GM12878 (cell line): ENCODE data around the gene DNAJB11. TPM values are rescaled to one million over a fixed set of nuclear protein-coding genes. Genes with fewer than 3 reads are reported as not detected.

Experiments
- ATAC-seq: fragments of 200-7000 bp; cut with Tn5 transposase; 3 replicates; pipeline ENCODE4 v1.9.1; 2020; ENCODE audit warnings: mild to moderate bottlenecking, moderate library complexity
- BruUV-seq: library from RNA; stranded (reverse); fragments of 400-500 nt; replicated peaks from 2 replicates; lab custom pipeline; 2021; lab: Mats Ljungman, UMichigan
- CTCF ChIA-PET: fragments of 300-600 bp; sonication (Branson Sonifier 250); formaldehyde crosslinking; extraction: SDS; loops from one replicate; lab custom pipeline; 2021; ENCODE audit warnings: inconsistent platforms; lab: Yijun Ruan, JAX
- POLR2A ChIA-PET: fragments of 350-600 bp; formaldehyde crosslinking; extraction: SDS; loops from one replicate; lab custom pipeline; 2021; ENCODE audit warnings: inconsistent platforms; lab: Charles Lee
- RAD21 ChIA-PET: fragments of 300-600 bp; sonication (Branson Sonifier 250); formaldehyde crosslinking; loops from one replicate; lab custom pipeline; 2023; ENCODE audit warnings: antibody characterized with exemption; ENCODE audit not compliant: unreplicated experiment; lab: Charles Lee
- SMC1A ChIA-PET: fragments of 300-600 bp; sonication (Branson Sonifier 250); formaldehyde crosslinking; loops from one replicate; lab custom pipeline; 2023; ENCODE audit not compliant: unreplicated experiment, uncharacterized antibody; lab: Charles Lee
- DNase-seq: peaks from one replicate; pipeline ENCODE4 v3.0.0-alpha.2; 2011; ENCODE audit warnings: low read depth, low spot score
- FAIRE-seq: peaks from 3 replicates; lab custom pipeline; 2011; peaks lifted over from hg19 to GRCh38; lab: Jason Lieb, UNC
- H2AFZ ChIP-seq: 2 replicates; pipeline ENCODE4 v1.6.0; 2011; ENCODE audit warnings: low read depth, low read length, control low read depth; ENCODE audit not compliant: control insufficient read depth
- H3K27ac ChIP-seq: 2 replicates; pipeline ENCODE4 v1.5.1; 2011; ENCODE audit warnings: control low read depth; ENCODE audit not compliant: control insufficient read depth, insufficient read depth
- H3K27me3 ChIP-seq, 2 experiments: replicated peaks in 1 of 2; 2 replicates each; pipeline versions ENCODE4 v1.6.0 to v1.6.1; 2011; ENCODE audit warnings: low read length in 1 of 2; ENCODE audit not compliant: control insufficient read depth in 2 of 2, insufficient read depth in 2 of 2
- H3K36me3 ChIP-seq, 2 experiments: 2 replicates each; pipeline ENCODE4 v1.5.1; 2011; ENCODE audit warnings: low read length in 1 of 2; ENCODE audit not compliant: control insufficient read depth in 2 of 2, insufficient read depth in 2 of 2
- H3K4me1 ChIP-seq: 2 replicates; pipeline ENCODE4 v1.6.1; 2011; ENCODE audit warnings: mild to moderate bottlenecking, low read length, moderate library complexity, mixed read lengths; ENCODE audit not compliant: control insufficient read depth, insufficient read depth
- H3K4me2 ChIP-seq: 2 replicates; pipeline ENCODE4 v1.6.0; 2011; ENCODE audit warnings: control low read depth; ENCODE audit not compliant: control insufficient read depth, insufficient read depth
- H3K4me3 ChIP-seq: fragments of 200-600 bp; sonication (generic); 2 replicates; pipeline ENCODE4 v1.5.1; 2016
- H3K79me2 ChIP-seq: 2 replicates; pipeline ENCODE4 v1.6.0; 2011; ENCODE audit warnings: low read length; ENCODE audit not compliant: control insufficient read depth, insufficient read depth
- H3K9ac ChIP-seq: 2 replicates; pipeline ENCODE4 v1.8.0; 2011; ENCODE audit warnings: low read length, control low read depth, mixed read lengths; ENCODE audit not compliant: control insufficient read depth, insufficient read depth
- H3K9me3 ChIP-seq: replicated peaks from 3 replicates; pipeline ENCODE4 v1.5.1; 2011; ENCODE audit warnings: mild to moderate bottlenecking, low read length; ENCODE audit not compliant: control insufficient read depth, insufficient read depth
- H4K20me1 ChIP-seq: 2 replicates; pipeline ENCODE4 v1.6.0; 2011; ENCODE audit not compliant: control insufficient read depth, insufficient read depth
- BACH1 ChIP-seq: fragments of 450-650 bp; IDR thresholded peaks from 2 replicates; pipeline ENCODE4 v1.6.1; 2017; ENCODE audit warnings: mild to moderate bottlenecking, borderline replicate concordance
- CREM ChIP-seq: IDR thresholded peaks from 2 replicates; pipeline ENCODE4 v1.6.1; 2014; ENCODE audit warnings: antibody characterized with exemption, low read depth
- HDAC6 ChIP-seq: fragments of 200-600 bp; sonication (generic); IDR thresholded peaks from one replicate; pipeline ENCODE4 v1.8.0; 2017; ENCODE audit warnings: antibody characterized with exemption; ENCODE audit not compliant: unreplicated experiment
- JUNB ChIP-seq: IDR thresholded peaks from 2 replicates; pipeline ENCODE4 v1.6.1; 2016; ENCODE audit warnings: antibody characterized with exemption, mild to moderate bottlenecking
- KAT2A ChIP-seq: conservative IDR thresholded peaks from 2 replicates; pipeline ENCODE4 v1.6.1; 2011; ENCODE audit warnings: low read depth, low read length; ENCODE audit not compliant: control insufficient read depth
- MYC ChIP-seq: IDR thresholded peaks from 2 replicates; pipeline ENCODE4 v1.6.1; 2011; ENCODE audit warnings: mild to moderate bottlenecking, low read length, moderate library complexity, inconsistent platforms; ENCODE audit not compliant: insufficient read depth, insufficient replicate concordance, insufficient read length, severe bottlenecking
- NBN ChIP-seq: fragments of 450-650 bp; IDR thresholded peaks from 2 replicates; pipeline ENCODE4 v1.6.1; 2016
- PKNOX1 ChIP-seq: fragments of 450-650 bp; IDR thresholded peaks from 2 replicates; pipeline ENCODE4 v1.6.1; 2016; ENCODE audit warnings: mild to moderate bottlenecking
- POU2F2 ChIP-seq: IDR thresholded peaks from 3 replicates; pipeline ENCODE4 v1.6.1; 2011; ENCODE audit warnings: low read depth, mild to moderate bottlenecking, low read length, borderline replicate concordance
- RFX5 ChIP-seq: IDR thresholded peaks from 2 replicates; pipeline ENCODE4 v1.6.1; 2011; ENCODE audit warnings: low read depth, low read length, improper control_type of control experiment
- SIX5 ChIP-seq: IDR thresholded peaks from 2 replicates; pipeline ENCODE4 v1.6.1; 2011; ENCODE audit warnings: mild to moderate bottlenecking, low read depth, low read length, moderate library complexity; ENCODE audit not compliant: severe bottlenecking
- SMARCA5 ChIP-seq: fragments of 450-650 bp; IDR thresholded peaks from 2 replicates; pipeline ENCODE4 v1.6.1; 2017; ENCODE audit warnings: mild to moderate bottlenecking
- STAT1 ChIP-seq: fragments of 450-650 bp; conservative IDR thresholded peaks from 2 replicates; pipeline ENCODE4 v1.6.1; 2014; ENCODE audit warnings: antibody characterized with exemption, mild to moderate bottlenecking
- YY1 ChIP-seq: IDR thresholded peaks from 2 replicates; pipeline ENCODE4 v1.6.1; 2011; ENCODE audit warnings: low read depth, mild to moderate bottlenecking, low read length
- ZNF687 ChIP-seq: fragments of 450-650 bp; IDR thresholded peaks from 2 replicates; pipeline ENCODE4 v1.6.1; 2017; ENCODE audit warnings: mild to moderate bottlenecking, moderate library complexity
- WGBS: methylation state at CpG from one replicate; pipeline ENCODE4 v1.1.6; 2016; ENCODE audit warnings: low lambda C conversion rate; ENCODE audit not compliant: insufficient replicate concordance, insufficient coverage; ENCODE audit errors: missing lambda C conversion rate; 5-methylcytosine and 5-hydroxymethylcytosine counted together
- in situ Hi-C: fragments of 300-500 bp; cut with MboI; formaldehyde crosslinking; loops from 9 replicates; pipeline ENCODE4 v1.14.3; 2018; ENCODE audit warnings: mixed read lengths
- intact Hi-C: fragments of 100-400 bp; cut with micrococcal nuclease; formaldehyde crosslinking; loops from one replicate; pipeline ENCODE4 v1.14.2; 2022; ENCODE audit not compliant: unreplicated experiment
- polyA plus RNA-seq, 11 experiments: library from polyadenylated mRNA; depleted of rRNA in 4 of 11; unstranded in 6 of 11; stranded (reverse) in 5 of 11; fragments of >200 nt; fragmentation: Nextera tagmentation in 4 of 11; fragmentation: Illumina TruSeq in 1 of 11; extraction: Ambion mirVana in 4 of 11; extraction: Trizol in 1 of 11; gene quantifications; 1 replicate in 1 of 11; 2 replicates in 10 of 11; pipeline versions ENCODE4 v1.2.1 to v1.2.3, GENCODE V29; 2011 to 2016; ENCODE audit warnings: inconsistent platforms in 2 of 11, missing spikeins in 2 of 11, low read depth in 1 of 11
- total RNA-seq, 4 experiments: library from RNA; depleted of rRNA in 3 of 4; stranded (reverse); fragments of >200 nt in 3 of 4; fragmentation: Illumina TruSeq in 1 of 4; extraction: Trizol in 1 of 4; gene quantifications; 2 replicates each; pipeline versions ENCODE4 v1.2.1 to v1.2.3, GENCODE V29; 2013 to 2021
- TF ChIP-seq, protein P1 (sequence below): fragments of 450-650 bp; IDR thresholded peaks from 2 replicates; pipeline ENCODE4 v1.6.1; 2018; ENCODE audit warnings: mild to moderate bottlenecking, low read depth, moderate library complexity; ENCODE audit not compliant: partially characterized antibody

The DNAJB11 gene
- total and polyA plus RNA-seq, 10 of the 15 experiments (the other 5 are each of a cell fraction or from before 2014, with no cell fraction given) = 16.2 to 135 (median 57.8) TPM

DNA sequence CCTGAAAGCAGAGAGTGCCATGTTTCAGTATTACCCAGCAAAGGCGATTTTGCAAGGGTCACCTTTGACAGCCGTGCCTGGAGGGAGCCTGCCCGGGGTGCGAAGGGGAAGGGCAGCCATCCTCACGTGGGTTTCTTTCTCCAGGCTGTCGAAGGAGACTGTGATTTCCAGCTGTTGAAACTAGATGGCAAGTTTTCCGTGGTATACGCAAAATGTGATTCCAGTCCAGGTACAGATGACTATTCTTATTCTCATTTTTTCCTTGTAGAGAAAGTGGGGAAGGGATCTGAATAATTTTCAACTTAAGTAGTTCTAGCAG is 45.7 kb downstream of the DNAJB11 start:
- Histone ChIP-seq H4K20me1 (no peaks in the 10 kb centered on the region), H3K27ac (no peak overlapping the region), H3K9me3 (no peaks in the 10 kb centered on the region), H3K79me2 (no peaks in the 10 kb centered on the region), H3K4me1 (peaks cover 7% of the 10 kb centered on the region), H3K9ac (no peak overlapping the region), H3K36me3 (no peaks in the 10 kb centered on the region), H3K4me2 (no peak overlapping the region), H3K4me3 (no peak overlapping the region), H2AFZ (no peak overlapping the region), H3K27me3 (peaks cover 2 to 3% of the 10 kb centered on the region in 2 experiments; a peak in 3 of 4 replicates)
- RAD21 ChIA-PET = interaction anchor here (0.8 to 4.6 kb wide), 18 partner anchors 10 to 956 kb away, joined by 3 to 45 read pairs (median 7); no protein-coding TSS in a partner anchor
- no peak for FAIRE-seq
- no TSS peak for BruUV-seq
- intact Hi-C loops = loop anchor here (2.0 to 10.0 kb wide), 3 partner anchors 359 to 639 kb away; no protein-coding TSS in a partner anchor
- no peak for ATAC-seq
- CTCF ChIA-PET = interaction anchor here (1.0 to 7.7 kb wide), 56 partner anchors 8 to 956 kb away, joined by 3 to 183 read pairs (median 6); partner anchors contain the start of genes CRYGS, DNAJB11, FETUB and TBCCD1
- SMC1A ChIA-PET = interaction anchor here (0.6 to 5.7 kb wide), 19 partner anchors 26 to 662 kb away, joined by 3 to 38 read pairs (median 4); partner anchors contain the start of gene DNAJB11
- POLR2A ChIA-PET = interaction anchor here (1.0 to 1.1 kb wide), 3 partner anchors 167 to 203 kb away, joined by 3 to 4 read pairs (median 3); partner anchors contain the start of gene EIF4A2
- WGBS = 80% methylated on average over 8 of the region's 8 CpGs
- in situ Hi-C loops = loop anchor here (5.0 kb wide), 1 partner anchor 206 kb away; no protein-coding TSS in a partner anchor
- no peak for DNase-seq
- no peak for TF ChIP-seq CREM
- TF ChIP-seq ZNF687 = no peak
- TF ChIP-seq JUNB = no peak
- no peak for TF ChIP-seq KAT2A
- TF ChIP-seq, protein P1, sequence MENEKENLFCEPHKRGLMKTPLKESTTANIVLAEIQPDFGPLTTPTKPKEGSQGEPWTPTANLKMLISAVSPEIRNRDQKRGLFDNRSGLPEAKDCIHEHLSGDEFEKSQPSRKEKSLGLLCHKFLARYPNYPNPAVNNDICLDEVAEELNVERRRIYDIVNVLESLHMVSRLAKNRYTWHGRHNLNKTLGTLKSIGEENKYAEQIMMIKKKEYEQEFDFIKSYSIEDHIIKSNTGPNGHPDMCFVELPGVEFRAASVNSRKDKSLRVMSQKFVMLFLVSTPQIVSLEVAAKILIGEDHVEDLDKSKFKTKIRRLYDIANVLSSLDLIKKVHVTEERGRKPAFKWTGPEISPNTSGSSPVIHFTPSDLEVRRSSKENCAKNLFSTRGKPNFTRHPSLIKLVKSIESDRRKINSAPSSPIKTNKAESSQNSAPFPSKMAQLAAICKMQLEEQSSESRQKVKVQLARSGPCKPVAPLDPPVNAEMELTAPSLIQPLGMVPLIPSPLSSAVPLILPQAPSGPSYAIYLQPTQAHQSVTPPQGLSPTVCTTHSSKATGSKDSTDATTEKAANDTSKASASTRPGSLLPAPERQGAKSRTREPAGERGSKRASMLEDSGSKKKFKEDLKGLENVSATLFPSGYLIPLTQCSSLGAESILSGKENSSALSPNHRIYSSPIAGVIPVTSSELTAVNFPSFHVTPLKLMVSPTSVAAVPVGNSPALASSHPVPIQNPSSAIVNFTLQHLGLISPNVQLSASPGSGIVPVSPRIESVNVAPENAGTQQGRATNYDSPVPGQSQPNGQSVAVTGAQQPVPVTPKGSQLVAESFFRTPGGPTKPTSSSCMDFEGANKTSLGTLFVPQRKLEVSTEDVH = no peak
- no peak for TF ChIP-seq POU2F2
- TF ChIP-seq PKNOX1 = no peak
- no peak for TF ChIP-seq RFX5
- TF ChIP-seq STAT1 = no peak
- no peak for TF ChIP-seq SIX5
- TF ChIP-seq NBN = no peak
- TF ChIP-seq HDAC6 = no peak
- no peak for TF ChIP-seq SMARCA5
- no peak for TF ChIP-seq YY1
- no peak for TF ChIP-seq MYC
- no peak for TF ChIP-seq BACH1
